Endothelial cell of umbilical vein (primary cell): ENCODE results near the gene MGAT4A. TPM values are rescaled to one million over a fixed set of nuclear protein-coding genes. Genes with fewer than 3 reads are reported as not detected.

ENCODE experiments used
- BruUV-seq: library from RNA; stranded (reverse); fragments of 400-500 nt; replicated peaks from 2 replicates; lab custom pipeline; 2021; lab: Mats Ljungman, UMichigan
- CTCF ChIA-PET: fragments of 300-600, 350-600 bp; sonication (Branson Sonifier 250); formaldehyde crosslinking; loops from one replicate; lab custom pipeline; 2021; ENCODE audit warnings: antibody characterized with exemption, inconsistent platforms; lab: Charles Lee
- POLR2A ChIA-PET: fragments of 300-600, 350-600 bp; sonication (Branson Sonifier 250); formaldehyde crosslinking; loops from one replicate; lab custom pipeline; 2021; ENCODE audit warnings: antibody characterized with exemption, inconsistent platforms; lab: Charles Lee
- DNase-seq: peaks from one replicate; pipeline ENCODE4 v3.0.0-alpha.2; 2011; ENCODE audit warnings: low read depth, low spot score
- FAIRE-seq: peaks from 2 replicates; lab custom pipeline; 2011; peaks lifted over from hg19 to GRCh38; lab: Jason Lieb, UNC
- H2AFZ ChIP-seq: 2 replicates; pipeline ENCODE4 v1.6.0; 2012; ENCODE audit warnings: low read depth, low read length, control low read depth, inconsistent platforms
- H3K27ac ChIP-seq: 2 replicates; pipeline ENCODE4 v1.5.1; 2011; ENCODE audit warnings: low read depth, mild to moderate bottlenecking, control low read depth, low read length, moderate library complexity; ENCODE audit not compliant: insufficient read depth
- H3K27me3 ChIP-seq, 2 experiments: 2 replicates each; pipeline versions ENCODE4 v1.6.0 to v1.6.1; 2011; ENCODE audit warnings: low read length in 2 of 2, mixed read lengths in 1 of 2; ENCODE audit not compliant: control insufficient read depth in 2 of 2, insufficient read depth in 2 of 2
- H3K36me3 ChIP-seq, 2 experiments: 2 replicates in 1 of 2; 3 replicates in 1 of 2; pipeline ENCODE4 v1.5.1; 2011; ENCODE audit warnings: low read length in 2 of 2, mild to moderate bottlenecking in 1 of 2, moderate library complexity in 1 of 2; ENCODE audit not compliant: control insufficient read depth in 2 of 2, insufficient read depth in 2 of 2; ENCODE audit errors: extremely low read depth in 1 of 2
- H3K4me1 ChIP-seq: 3 replicates; pipeline ENCODE4 v1.5.1; 2011; ENCODE audit warnings: mild to moderate bottlenecking, low read length; ENCODE audit not compliant: control insufficient read depth, insufficient read depth; ENCODE audit errors: extremely low read depth
- H3K4me2 ChIP-seq: 2 replicates; pipeline ENCODE4 v1.6.1; 2011; ENCODE audit warnings: low read length, control low read depth, mixed read lengths; ENCODE audit not compliant: insufficient read depth
- H3K4me3 ChIP-seq, 3 experiments: fragments of 200-600 bp in 1 of 3; sonication (generic), shearing (Covaris generic) in 1 of 3; replicated peaks in 1 of 3; 2 replicates each; pipeline ENCODE4 v1.5.1; 2011 to 2016; ENCODE audit warnings: control low read depth in 3 of 3, low read length in 3 of 3, mild to moderate bottlenecking in 2 of 3, inconsistent platforms in 1 of 3, low read depth in 1 of 3, moderate library complexity in 1 of 3; ENCODE audit not compliant: insufficient read depth in 1 of 3
- H3K79me2 ChIP-seq: 2 replicates; pipeline ENCODE4 v1.6.0; 2012; ENCODE audit warnings: low read length, inconsistent platforms; ENCODE audit not compliant: control insufficient read depth, insufficient read depth
- H3K9ac ChIP-seq: replicated peaks from 2 replicates; pipeline ENCODE3; 2011; ENCODE audit warnings: low read length, control low read depth; ENCODE audit not compliant: insufficient read depth; ENCODE audit errors: extremely low read depth
- H3K9me1 ChIP-seq: replicated peaks from 3 replicates; pipeline ENCODE4 v1.6.0; 2011; ENCODE audit warnings: mild to moderate bottlenecking, low read length; ENCODE audit not compliant: control insufficient read depth, insufficient read depth; ENCODE audit errors: extremely low read depth
- H3K9me3 ChIP-seq: replicated peaks from 2 replicates; pipeline ENCODE4 v1.5.1; 2012; ENCODE audit warnings: low read length, inconsistent platforms; ENCODE audit not compliant: control insufficient read depth, insufficient read depth
- H4K20me1 ChIP-seq: replicated peaks from 2 replicates; pipeline ENCODE3; 2011; ENCODE audit warnings: mild to moderate bottlenecking, low read length; ENCODE audit not compliant: control insufficient read depth, insufficient read depth; ENCODE audit errors: extremely low read depth
- CTCF ChIP-seq, 2 donors: IDR thresholded peaks; 1 replicate in 1 of 2; 2 replicates in 1 of 2; pipeline ENCODE4 v1.5.1; 2011; ENCODE audit warnings: low read length in 2 of 2, mild to moderate bottlenecking in 2 of 2, moderate library complexity in 2 of 2, control low read depth in 1 of 2, inconsistent platforms in 1 of 2, low read depth in 1 of 2; ENCODE audit not compliant: insufficient read depth in 1 of 2; ENCODE audit errors: extremely low read depth in 1 of 2
- EZH2 ChIP-seq: IDR thresholded peaks from 2 replicates; pipeline ENCODE4 v1.6.1; 2012; ENCODE audit warnings: borderline replicate concordance, low read depth, mild to moderate bottlenecking, moderate library complexity, low read length, inconsistent platforms; ENCODE audit not compliant: severe bottlenecking
- FOS ChIP-seq: IDR thresholded peaks from 2 replicates; pipeline ENCODE4 v1.6.1; 2011; ENCODE audit warnings: mild to moderate bottlenecking, low read length, moderate library complexity, borderline replicate concordance; ENCODE audit not compliant: insufficient read depth
- GATA2 ChIP-seq: IDR thresholded peaks from 2 replicates; pipeline ENCODE4 v1.7.0; 2011; ENCODE audit warnings: low read depth, mild to moderate bottlenecking, moderate library complexity, mixed read lengths, low read length; ENCODE audit not compliant: insufficient read length, insufficient read depth
- JUN ChIP-seq: IDR thresholded peaks from 2 replicates; pipeline ENCODE4 v1.6.1; 2011; ENCODE audit warnings: borderline replicate concordance, low read depth; ENCODE audit not compliant: insufficient read length, insufficient read depth
- MAX ChIP-seq: IDR thresholded peaks from 2 replicates; pipeline ENCODE4 v1.6.1; 2011; ENCODE audit not compliant: insufficient read depth, insufficient read length
- MYC ChIP-seq: IDR thresholded peaks from one replicate; pipeline ENCODE4 v1.6.1; 2011; ENCODE audit warnings: mild to moderate bottlenecking, low read depth, low read length
- POLR2A ChIP-seq: IDR thresholded peaks from 2 replicates; pipeline ENCODE4 v1.6.1; 2012; ENCODE audit warnings: low read depth, mild to moderate bottlenecking, control low read depth, low read length
- POLR2AphosphoS5 ChIP-seq: IDR thresholded peaks from 2 replicates; pipeline ENCODE4 v1.6.1; 2012; ENCODE audit warnings: low read depth, mild to moderate bottlenecking, control low read depth, low read length, moderate library complexity; ENCODE audit not compliant: insufficient read depth
- dilution Hi-C: fragments of 300-500 bp; cut with MboI; formaldehyde crosslinking; loops from one replicate; pipeline ENCODE4 v1.15.0; 2019; ENCODE audit warnings: low sequenced_read_pairs; ENCODE audit not compliant: extremely low pct_ligation_motif_present
- intact Hi-C: fragments of 100-400 bp; cut with micrococcal nuclease; formaldehyde crosslinking; loops from one replicate; pipeline ENCODE4 v1.10.0; 2022
- polyA plus RNA-seq, 4 experiments: library from polyadenylated mRNA; depleted of rRNA in 3 of 4; stranded (reverse) in 3 of 4; unstranded in 1 of 4; fragments of >200 nt; gene quantifications; 2 replicates each; pipeline versions ENCODE4 v1.2.1 to v1.2.3, GENCODE V29; 2011 to 2012; ENCODE audit warnings: missing spikeins in 1 of 4
- total RNA-seq: library from RNA; stranded (reverse); gene quantifications from 2 replicates; pipeline ENCODE4 v1.2.3, GENCODE V29; 2021

The MGAT4A gene
- total and polyA plus RNA-seq, 2 donors (not counting 3 experiments of a cell fraction or from before 2014, with no cell fraction given): 9.2 to 42.2 TPM

- H3K27ac ChIP-seq: no peak overlapping the region
- DNase-seq (no peak), FAIRE-seq (no peak)
- H3K4me2 ChIP-seq: no peak overlapping the region
- H3K9me3 ChIP-seq: no peaks in the 10 kb centered on the region
- peaks cover 11% of the 10 kb centered on the region for H3K79me2 ChIP-seq
- no peak overlapping the region for H3K9ac ChIP-seq
- H3K27me3 ChIP-seq: no peaks in the 10 kb centered on the region
- no peak for TF ChIP-seq FOS
- no peak for TF ChIP-seq MYC
- no peak for TF ChIP-seq CTCF (IDR thresholded peaks at IDR 0.05; ENCODE audit: extremely low read depth in 1 of 2, insufficient read depth in 1 of 2, low read depth in 1 of 2, low read length in 2 of 2)
- TF ChIP-seq POLR2A: no peak
- TF ChIP-seq GATA2: no peak
- TF ChIP-seq EZH2: no peak
- no peak for TF ChIP-seq MAX
- no peak for TF ChIP-seq JUN
- no peak for TF ChIP-seq POLR2AphosphoS5
- H3K4me1 ChIP-seq: peaks cover 4% of the 10 kb centered on the region
- dilution Hi-C loops: no loop called here
- peaks cover 2% of the 10 kb centered on the region for H3K9me1 ChIP-seq
- ChIA-PET POLR2A (no interaction called here), CTCF (interaction anchor here (1.2 to 1.9 kb wide), 6 partner anchors 56 to 217 kb away, joined by 4 to 136 read pairs (median 15); no protein-coding TSS in a partner anchor)
- H3K4me3 ChIP-seq: no peak overlapping the region
- H4K20me1 ChIP-seq: no peaks in the 10 kb centered on the region
- intact Hi-C loops: no loop called here
- peaks cover 4 to 6% of the 10 kb centered on the region in 2 experiments for H3K36me3 ChIP-seq
- H2AFZ ChIP-seq: no peak overlapping the region
- BruUV-seq: no TSS peak
Measured at GRCh38 chr2:98648451-98648850, 82.5 kb downstream of the MGAT4A start.
